ENCODE data around the gene SPACA4.

DNA sequence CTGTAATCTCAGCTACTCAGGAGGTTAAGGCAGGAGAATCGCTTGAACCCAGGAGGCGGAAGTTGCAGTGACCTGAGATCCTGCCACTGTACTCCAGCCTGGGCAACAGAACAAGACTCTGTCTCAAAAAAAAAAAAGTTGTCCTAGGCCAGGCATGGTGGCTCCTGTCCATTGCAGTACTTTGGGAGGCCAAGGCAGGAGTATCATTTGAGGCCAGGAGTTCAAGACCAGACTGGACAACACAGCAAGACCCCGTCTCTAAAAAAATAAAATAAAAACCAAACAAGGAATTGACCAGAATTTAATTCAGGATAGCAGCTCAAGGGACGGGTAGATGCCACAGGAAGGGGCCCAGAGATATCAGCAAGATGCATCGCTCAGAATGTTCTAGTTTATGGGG, 49.7 kb upstream of the SPACA4 start:
- TF ChIP-seq CTCF (IDR thresholded peaks at IDR 0.05 in 8 of 11, conservative IDR thresholded peaks at IDR 0.05 in 3 of 11) (no peak), POLR2A (IDR thresholded peaks at IDR 0.05) (no peak)

Data from spleen (tissue), 7 donors.